HG03558 (cell line): ENCODE results near the gene CPEB3.
A peak's percentile ranks its signal among the peaks of the same experiment; 100 is the strongest.
"Not testable (repeated sequence)": the region's sequence is repeated elsewhere in the genome, so short reads cannot be mapped to it uniquely, and the experiment has no call there.

ENCODE experiments used
- ATAC-seq: cut with Tn5 transposase; IDR thresholded peaks from one replicate; pipeline ENCODE4 v1.9.1; 2021; ENCODE audit warnings: moderate number of reproducible peaks; ENCODE audit not compliant: unreplicated experiment; ENCODE audit errors: extremely low read depth

Gene CPEB3

GRCh38 chr10:92150823-92151222, 140.1 kb downstream of the CPEB3 start:
- ATAC-seq = no peak

GRCh38 chr10:92149261-92149660, 141.6 kb downstream of the CPEB3 start:
- ATAC-seq = no peak

- ATAC-seq = no peak
These were observed 144.1 kb downstream of the CPEB3 start for GRCh38 chr10:92146781-92147180.

- ATAC-seq = no peak
These were observed 144.8 kb downstream of the CPEB3 start for GRCh38 chr10:92146107-92146506.

- ATAC-seq = peak; percentile 54
These were observed 147.9 kb downstream of the CPEB3 start for GRCh38 chr10:92142949-92143348.

- ATAC-seq = no peak
These were observed 148.4 kb downstream of the CPEB3 start for GRCh38 chr10:92142512-92142911.

- ATAC-seq = not testable (repeated sequence)
These were observed 149.7 kb downstream of the CPEB3 start for GRCh38 chr10:92141147-92141546.

GRCh38 chr10:92134049-92134448, 156.8 kb downstream of the CPEB3 start:
- ATAC-seq = not testable (repeated sequence)

GRCh38 chr10:92131275-92131820, 159.5 kb downstream of the CPEB3 start:
- ATAC-seq = no peak

- no peak for ATAC-seq
These were observed 160.1 kb downstream of the CPEB3 start for GRCh38 chr10:92130622-92131274.

- no peak for ATAC-seq
These were observed 164.7 kb downstream of the CPEB3 start for GRCh38 chr10:92126100-92126650.

GRCh38 chr10:92125144-92125543, 165.7 kb downstream of the CPEB3 start:
- ATAC-seq = no peak

- ATAC-seq = no peak
These were observed 166.2 kb downstream of the CPEB3 start for GRCh38 chr10:92124616-92125143.

GRCh38 chr10:92124020-92124419, 166.9 kb downstream of the CPEB3 start:
- no peak for ATAC-seq

GRCh38 chr10:92122941-92123450, 167.9 kb downstream of the CPEB3 start:
- no peak for ATAC-seq

- no peak for ATAC-seq
These were observed 169.0 kb downstream of the CPEB3 start for GRCh38 chr10:92121686-92122492.

- no peak for ATAC-seq
These were observed 171.5 kb downstream of the CPEB3 start for GRCh38 chr10:92119340-92119739.

- ATAC-seq = not testable (repeated sequence)
These were observed 176.0 kb downstream of the CPEB3 start for GRCh38 chr10:92114917-92115316.

GRCh38 chr10:92113911-92114600, 176.8 kb downstream of the CPEB3 start:
- ATAC-seq = no peak

- ATAC-seq = no peak
These were observed 178.4 kb downstream of the CPEB3 start for GRCh38 chr10:92112462-92112861.
